Fibroblast of pulmonary artery (primary cell): Measurements from ENCODE around the gene LRP1B.

Source experiments
- DNase-seq: peaks from one replicate; pipeline ENCODE4 v3.0.0-alpha.2; 2010; ENCODE audit warnings: low read depth
- H3K4me3 ChIP-seq: replicated peaks from 2 replicates; pipeline ENCODE4 v1.5.1; 2011; ENCODE audit warnings: low read depth, mild to moderate bottlenecking, control low read depth, low read length, moderate library complexity
- TF ChIP-seq, protein P1 (sequence below): IDR thresholded peaks from 2 replicates; pipeline ENCODE4 v1.5.1; 2011; ENCODE audit warnings: mild to moderate bottlenecking, control low read depth, low read length, inconsistent platforms; ENCODE audit errors: missing control alignments

LRP1B gene

DNA sequence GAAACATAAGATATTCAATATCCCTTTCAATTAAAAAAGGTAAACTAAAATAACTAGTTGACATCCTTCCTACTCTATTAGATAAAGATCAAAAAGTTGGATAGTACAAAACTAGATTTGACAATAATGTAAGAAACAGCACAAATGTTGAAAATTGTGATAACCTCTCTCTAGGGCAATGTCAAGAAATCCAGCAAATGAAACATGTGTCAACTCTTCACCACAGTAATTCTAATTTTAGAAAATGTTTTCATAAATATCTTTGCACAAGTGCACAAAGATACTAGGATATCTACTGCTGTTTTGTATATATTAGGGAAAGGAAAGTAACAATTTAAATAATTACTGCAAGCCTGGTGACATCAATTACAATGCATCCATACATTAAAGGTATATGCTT is 1220.1 kb downstream of the LRP1B start:
- no peak overlapping the region for H3K4me3 ChIP-seq
- TF ChIP-seq, protein P1, sequence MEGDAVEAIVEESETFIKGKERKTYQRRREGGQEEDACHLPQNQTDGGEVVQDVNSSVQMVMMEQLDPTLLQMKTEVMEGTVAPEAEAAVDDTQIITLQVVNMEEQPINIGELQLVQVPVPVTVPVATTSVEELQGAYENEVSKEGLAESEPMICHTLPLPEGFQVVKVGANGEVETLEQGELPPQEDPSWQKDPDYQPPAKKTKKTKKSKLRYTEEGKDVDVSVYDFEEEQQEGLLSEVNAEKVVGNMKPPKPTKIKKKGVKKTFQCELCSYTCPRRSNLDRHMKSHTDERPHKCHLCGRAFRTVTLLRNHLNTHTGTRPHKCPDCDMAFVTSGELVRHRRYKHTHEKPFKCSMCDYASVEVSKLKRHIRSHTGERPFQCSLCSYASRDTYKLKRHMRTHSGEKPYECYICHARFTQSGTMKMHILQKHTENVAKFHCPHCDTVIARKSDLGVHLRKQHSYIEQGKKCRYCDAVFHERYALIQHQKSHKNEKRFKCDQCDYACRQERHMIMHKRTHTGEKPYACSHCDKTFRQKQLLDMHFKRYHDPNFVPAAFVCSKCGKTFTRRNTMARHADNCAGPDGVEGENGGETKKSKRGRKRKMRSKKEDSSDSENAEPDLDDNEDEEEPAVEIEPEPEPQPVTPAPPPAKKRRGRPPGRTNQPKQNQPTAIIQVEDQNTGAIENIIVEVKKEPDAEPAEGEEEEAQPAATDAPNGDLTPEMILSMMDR: no peak
- no peak for DNase-seq

DNA sequence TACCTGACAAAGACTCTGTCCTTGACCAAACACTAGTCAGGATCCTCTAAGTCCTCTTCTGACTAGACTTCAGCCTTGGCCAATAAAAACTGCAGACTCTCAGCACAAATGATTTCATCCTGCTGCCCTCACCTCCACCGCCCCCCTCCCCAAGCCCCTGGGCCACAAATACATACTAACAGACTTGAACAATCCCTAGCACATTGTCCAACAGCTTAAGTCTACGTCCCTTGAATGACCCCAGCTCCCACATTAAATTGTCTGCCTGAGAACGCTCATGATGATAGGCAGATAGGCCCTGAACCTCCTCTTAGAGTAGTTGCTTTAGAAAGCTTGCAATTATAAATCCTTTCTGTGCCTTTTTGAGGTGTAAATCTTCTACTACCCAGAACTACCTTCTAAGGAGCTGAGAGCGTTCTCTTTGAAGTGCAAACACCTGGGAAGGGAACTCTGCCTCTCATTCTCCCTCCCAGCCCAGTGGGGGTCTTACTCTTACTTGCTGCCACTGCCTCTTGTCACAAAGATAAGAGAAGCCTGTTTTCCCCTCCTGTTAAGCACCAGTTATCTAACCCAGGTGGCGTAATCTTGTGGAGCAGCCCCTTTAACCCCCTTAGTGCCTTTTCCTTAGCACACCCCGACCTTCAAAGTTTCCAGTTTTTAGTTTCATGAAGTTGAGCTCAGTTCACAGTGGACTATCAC is 1225.6 kb downstream of the LRP1B start:
- DNase-seq: no peak
- no peak overlapping the region for H3K4me3 ChIP-seq
- TF ChIP-seq, protein P1: no peak

DNA sequence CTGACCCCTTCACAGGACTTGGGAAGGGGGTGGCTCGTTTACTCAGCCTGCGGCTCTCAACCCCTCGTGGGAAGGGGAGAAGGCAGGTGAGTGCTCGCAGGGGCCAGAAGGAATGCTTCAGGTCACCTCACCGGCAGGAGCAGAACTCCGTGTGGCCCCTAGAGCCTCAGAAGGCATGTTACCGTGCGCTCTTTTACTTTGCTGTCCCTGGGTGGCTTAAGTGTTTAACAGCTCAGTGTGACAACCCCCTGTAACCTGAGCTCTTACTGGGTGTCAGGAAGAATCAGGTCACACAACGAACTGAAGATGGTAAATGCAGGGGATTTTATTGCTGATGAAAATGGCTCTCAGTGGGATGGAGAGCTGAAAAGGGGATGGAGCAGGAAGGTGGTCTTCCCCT is 1235.4 kb downstream of the LRP1B start:
- no peak for DNase-seq
- TF ChIP-seq, protein P1: no peak
- no peak overlapping the region for H3K4me3 ChIP-seq

GRCh38 chr2:140893685-140894084 is 1237.1 kb downstream of the LRP1B start:
- TF ChIP-seq, protein P1: no peak
- DNase-seq: peak; percentile 66

DNA sequence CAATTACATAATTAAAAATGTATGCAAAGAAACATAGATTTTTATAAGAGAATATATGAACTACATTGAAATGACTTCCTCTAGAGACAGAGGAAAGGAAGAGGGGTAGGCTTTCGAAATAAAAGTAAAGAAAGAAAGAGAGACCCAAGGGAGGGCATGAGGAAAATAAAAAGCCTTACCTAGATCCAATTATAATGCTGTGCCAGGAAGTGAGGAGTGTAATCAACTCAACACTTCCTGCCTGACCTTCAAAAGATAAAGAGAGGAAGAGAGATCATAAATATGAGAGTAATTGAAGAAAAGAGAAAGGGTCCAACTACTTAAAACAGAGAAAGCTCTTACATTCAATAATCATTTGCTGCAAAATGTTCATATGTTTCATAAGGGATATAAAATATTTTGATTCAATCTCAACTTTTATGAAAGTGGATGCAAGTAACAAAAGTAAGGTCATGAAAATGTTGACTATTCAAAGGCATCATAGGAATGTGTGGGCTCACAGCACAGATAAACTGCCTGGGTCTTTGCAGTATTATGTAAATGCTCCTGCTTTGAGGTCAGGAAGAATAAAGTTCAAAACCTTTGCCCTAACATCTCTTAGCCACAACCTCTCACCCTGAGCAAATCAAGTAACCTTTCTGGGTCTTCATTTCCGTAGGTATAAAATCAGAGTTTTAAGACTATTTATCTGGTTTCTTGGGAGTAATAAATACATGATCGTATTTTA is 1237.7 kb downstream of the LRP1B start:
- TF ChIP-seq, protein P1: no peak
- DNase-seq: peak; percentile 14

More at GRCh38 chr2:140893685-140894084, 1237.1 kb downstream of the LRP1B start:
- H3K4me3 ChIP-seq: no peak overlapping the region

DNA sequence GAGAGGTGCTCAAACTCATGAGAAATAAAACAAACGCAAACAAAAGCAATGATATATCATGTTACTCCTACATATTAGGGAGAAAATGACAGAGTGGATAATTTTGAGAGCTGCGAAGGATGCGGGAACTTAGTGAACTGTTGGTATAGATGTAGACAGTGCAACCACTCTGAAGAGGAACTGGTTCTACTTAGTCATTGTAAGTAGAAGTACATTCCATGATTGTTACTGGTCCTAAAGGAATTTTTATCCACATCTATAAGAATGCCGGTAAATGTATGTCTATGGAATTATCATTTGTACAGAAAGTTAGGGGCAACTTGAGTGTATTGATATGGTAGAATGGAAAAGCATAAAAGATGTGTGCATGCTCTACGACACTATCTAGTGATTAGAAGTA is 1238.4 kb downstream of the LRP1B start:
- TF ChIP-seq, protein P1: no peak
- H3K4me3 ChIP-seq: no peak overlapping the region
- peak; percentile 10 for DNase-seq

More for the DNA sequence above, 1237.7 kb downstream of the LRP1B start:
- H3K4me3 ChIP-seq: no peak overlapping the region
